Endothelial cell of umbilical vein (primary cell): ENCODE measurements around the gene HIF1AN. TPM values are rescaled to one million over a fixed set of nuclear protein-coding genes. Genes with fewer than 3 reads are reported as not detected.

Experiments
- BruUV-seq: library from RNA; stranded (reverse); fragments of 400-500 nt; replicated peaks from 2 replicates; lab custom pipeline; 2021; lab: Mats Ljungman, UMichigan
- CTCF ChIA-PET: fragments of 300-600, 350-600 bp; sonication (Branson Sonifier 250); formaldehyde crosslinking; loops from one replicate; lab custom pipeline; 2021; ENCODE audit warnings: antibody characterized with exemption, inconsistent platforms; lab: Charles Lee
- POLR2A ChIA-PET: fragments of 300-600, 350-600 bp; sonication (Branson Sonifier 250); formaldehyde crosslinking; loops from one replicate; lab custom pipeline; 2021; ENCODE audit warnings: antibody characterized with exemption, inconsistent platforms; lab: Charles Lee
- DNase-seq: peaks from one replicate; pipeline ENCODE4 v3.0.0-alpha.2; 2011; ENCODE audit warnings: low read depth, low spot score
- FAIRE-seq: peaks from 2 replicates; lab custom pipeline; 2011; peaks lifted over from hg19 to GRCh38; lab: Jason Lieb, UNC
- H2AFZ ChIP-seq: 2 replicates; pipeline ENCODE4 v1.6.0; 2012; ENCODE audit warnings: low read depth, low read length, control low read depth, inconsistent platforms
- H3K27ac ChIP-seq: 2 replicates; pipeline ENCODE4 v1.5.1; 2011; ENCODE audit warnings: low read depth, mild to moderate bottlenecking, control low read depth, low read length, moderate library complexity; ENCODE audit not compliant: insufficient read depth
- H3K27me3 ChIP-seq, 2 experiments: 2 replicates each; pipeline versions ENCODE4 v1.6.0 to v1.6.1; 2011; ENCODE audit warnings: low read length in 2 of 2, mixed read lengths in 1 of 2; ENCODE audit not compliant: control insufficient read depth in 2 of 2, insufficient read depth in 2 of 2
- H3K36me3 ChIP-seq, 2 experiments: 2 replicates in 1 of 2; 3 replicates in 1 of 2; pipeline ENCODE4 v1.5.1; 2011; ENCODE audit warnings: low read length in 2 of 2, mild to moderate bottlenecking in 1 of 2, moderate library complexity in 1 of 2; ENCODE audit not compliant: control insufficient read depth in 2 of 2, insufficient read depth in 2 of 2; ENCODE audit errors: extremely low read depth in 1 of 2
- H3K4me1 ChIP-seq: 3 replicates; pipeline ENCODE4 v1.5.1; 2011; ENCODE audit warnings: mild to moderate bottlenecking, low read length; ENCODE audit not compliant: control insufficient read depth, insufficient read depth; ENCODE audit errors: extremely low read depth
- H3K4me2 ChIP-seq: 2 replicates; pipeline ENCODE4 v1.6.1; 2011; ENCODE audit warnings: low read length, control low read depth, mixed read lengths; ENCODE audit not compliant: insufficient read depth
- H3K4me3 ChIP-seq, 3 experiments: fragments of 200-600 bp in 1 of 3; sonication (generic), shearing (Covaris generic) in 1 of 3; replicated peaks in 1 of 3; 2 replicates each; pipeline ENCODE4 v1.5.1; 2011 to 2016; ENCODE audit warnings: control low read depth in 3 of 3, low read length in 3 of 3, mild to moderate bottlenecking in 2 of 3, inconsistent platforms in 1 of 3, low read depth in 1 of 3, moderate library complexity in 1 of 3; ENCODE audit not compliant: insufficient read depth in 1 of 3
- H3K79me2 ChIP-seq: 2 replicates; pipeline ENCODE4 v1.6.0; 2012; ENCODE audit warnings: low read length, inconsistent platforms; ENCODE audit not compliant: control insufficient read depth, insufficient read depth
- H3K9ac ChIP-seq: replicated peaks from 2 replicates; pipeline ENCODE3; 2011; ENCODE audit warnings: low read length, control low read depth; ENCODE audit not compliant: insufficient read depth; ENCODE audit errors: extremely low read depth
- H3K9me1 ChIP-seq: replicated peaks from 3 replicates; pipeline ENCODE4 v1.6.0; 2011; ENCODE audit warnings: mild to moderate bottlenecking, low read length; ENCODE audit not compliant: control insufficient read depth, insufficient read depth; ENCODE audit errors: extremely low read depth
- H3K9me3 ChIP-seq: replicated peaks from 2 replicates; pipeline ENCODE4 v1.5.1; 2012; ENCODE audit warnings: low read length, inconsistent platforms; ENCODE audit not compliant: control insufficient read depth, insufficient read depth
- H4K20me1 ChIP-seq: replicated peaks from 2 replicates; pipeline ENCODE3; 2011; ENCODE audit warnings: mild to moderate bottlenecking, low read length; ENCODE audit not compliant: control insufficient read depth, insufficient read depth; ENCODE audit errors: extremely low read depth
- CTCF ChIP-seq, 2 donors: IDR thresholded peaks; 1 replicate in 1 of 2; 2 replicates in 1 of 2; pipeline ENCODE4 v1.5.1; 2011; ENCODE audit warnings: low read length in 2 of 2, mild to moderate bottlenecking in 2 of 2, moderate library complexity in 2 of 2, control low read depth in 1 of 2, inconsistent platforms in 1 of 2, low read depth in 1 of 2; ENCODE audit not compliant: insufficient read depth in 1 of 2; ENCODE audit errors: extremely low read depth in 1 of 2
- EZH2 ChIP-seq: IDR thresholded peaks from 2 replicates; pipeline ENCODE4 v1.6.1; 2012; ENCODE audit warnings: borderline replicate concordance, low read depth, mild to moderate bottlenecking, moderate library complexity, low read length, inconsistent platforms; ENCODE audit not compliant: severe bottlenecking
- FOS ChIP-seq: IDR thresholded peaks from 2 replicates; pipeline ENCODE4 v1.6.1; 2011; ENCODE audit warnings: mild to moderate bottlenecking, low read length, moderate library complexity, borderline replicate concordance; ENCODE audit not compliant: insufficient read depth
- GATA2 ChIP-seq: IDR thresholded peaks from 2 replicates; pipeline ENCODE4 v1.7.0; 2011; ENCODE audit warnings: low read depth, mild to moderate bottlenecking, moderate library complexity, mixed read lengths, low read length; ENCODE audit not compliant: insufficient read length, insufficient read depth
- JUN ChIP-seq: IDR thresholded peaks from 2 replicates; pipeline ENCODE4 v1.6.1; 2011; ENCODE audit warnings: borderline replicate concordance, low read depth; ENCODE audit not compliant: insufficient read length, insufficient read depth
- MAX ChIP-seq: IDR thresholded peaks from 2 replicates; pipeline ENCODE4 v1.6.1; 2011; ENCODE audit not compliant: insufficient read depth, insufficient read length
- MYC ChIP-seq: IDR thresholded peaks from one replicate; pipeline ENCODE4 v1.6.1; 2011; ENCODE audit warnings: mild to moderate bottlenecking, low read depth, low read length
- POLR2A ChIP-seq: IDR thresholded peaks from 2 replicates; pipeline ENCODE4 v1.6.1; 2012; ENCODE audit warnings: low read depth, mild to moderate bottlenecking, control low read depth, low read length
- POLR2AphosphoS5 ChIP-seq: IDR thresholded peaks from 2 replicates; pipeline ENCODE4 v1.6.1; 2012; ENCODE audit warnings: low read depth, mild to moderate bottlenecking, control low read depth, low read length, moderate library complexity; ENCODE audit not compliant: insufficient read depth
- dilution Hi-C: fragments of 300-500 bp; cut with MboI; formaldehyde crosslinking; loops from one replicate; pipeline ENCODE4 v1.15.0; 2019; ENCODE audit warnings: low sequenced_read_pairs; ENCODE audit not compliant: extremely low pct_ligation_motif_present
- intact Hi-C: fragments of 100-400 bp; cut with micrococcal nuclease; formaldehyde crosslinking; loops from one replicate; pipeline ENCODE4 v1.10.0; 2022
- polyA plus RNA-seq, 4 experiments: library from polyadenylated mRNA; depleted of rRNA in 3 of 4; stranded (reverse) in 3 of 4; unstranded in 1 of 4; fragments of >200 nt; gene quantifications; 2 replicates each; pipeline versions ENCODE4 v1.2.1 to v1.2.3, GENCODE V29; 2011 to 2012; ENCODE audit warnings: missing spikeins in 1 of 4
- total RNA-seq: library from RNA; stranded (reverse); gene quantifications from 2 replicates; pipeline ENCODE4 v1.2.3, GENCODE V29; 2021

The HIF1AN gene
- total and polyA plus RNA-seq, 2 donors (not counting 3 experiments of a cell fraction or from before 2014, with no cell fraction given): 7.3 to 34.0 TPM

- DNase-seq (no peak), FAIRE-seq (no peak)
- no peak overlapping the region for H3K9ac ChIP-seq
- H3K36me3 ChIP-seq: no peaks in the 10 kb centered on the region
- no peak overlapping the region for H3K4me2 ChIP-seq
- BruUV-seq: no TSS peak
- no peaks in the 10 kb centered on the region for H3K4me1 ChIP-seq
- no peak overlapping the region for H3K4me3 ChIP-seq
- ChIA-PET CTCF (interaction anchor here (0.7 to 1.5 kb wide), 3 partner anchors 33 to 325 kb away, joined by 3 to 4 read pairs (median 3); partner anchors contain the start of gene HIF1AN), POLR2A (no interaction called here)
- H3K27ac ChIP-seq: no peak overlapping the region
- H3K79me2 ChIP-seq: no peaks in the 10 kb centered on the region
- H2AFZ ChIP-seq: no peak overlapping the region
- H4K20me1 ChIP-seq: no peaks in the 10 kb centered on the region
- intact Hi-C loops: no loop called here
- H3K27me3 ChIP-seq: peaks cover 55 to 56% of the 10 kb centered on the region in 2 experiments
- H3K9me1 ChIP-seq: no peaks in the 10 kb centered on the region
- TF ChIP-seq FOS (no peak), GATA2 (no peak), POLR2AphosphoS5 (no peak), EZH2 (no peak), POLR2A (no peak), MAX (no peak), MYC (no peak), JUN (no peak), CTCF (IDR thresholded peaks at IDR 0.05; ENCODE audit: extremely low read depth in 1 of 2, insufficient read depth in 1 of 2, low read depth in 1 of 2, low read length in 2 of 2) (no peak)
- dilution Hi-C loops: no loop called here
- H3K9me3 ChIP-seq: no peaks in the 10 kb centered on the region
Observed at GRCh38 chr10:100568912-100569311, 33.2 kb downstream of the HIF1AN start.
